Smooth muscle cell (in vitro differentiated cells): ENCODE data around the gene WDR18. TPM values are rescaled to one million over a fixed set of nuclear protein-coding genes. Genes with fewer than 3 reads are reported as not detected.
A peak's percentile ranks its signal among the peaks of the same experiment; 100 is the strongest.

Experiments
- DNase-seq: peaks from one replicate; lab custom pipeline; 2025; ENCODE audit not compliant: unreplicated experiment; lab: John Stamatoyannopoulos, UW
- H2AFZ ChIP-seq: fragments of 200-600 bp; sonication (generic); 2 replicates; pipeline ENCODE4 v1.6.0; 2016; ENCODE audit warnings: antibody characterized with exemption, low read depth, mild to moderate bottlenecking
- H3F3A ChIP-seq: fragments of 200-600 bp; sonication (generic); 2 replicates; pipeline ENCODE4 v1.6.0; 2017; ENCODE audit warnings: antibody characterized with exemption, low read depth
- H3K27ac ChIP-seq: fragments of 200-600 bp; sonication (generic); 2 replicates; pipeline ENCODE4 v1.5.1; 2016; ENCODE audit warnings: low read depth, mild to moderate bottlenecking
- H3K27me3 ChIP-seq: fragments of 200-600 bp; sonication (generic); 2 replicates; pipeline ENCODE4 v1.6.1; 2016; ENCODE audit warnings: low read depth, mild to moderate bottlenecking
- H3K36me3 ChIP-seq: fragments of 200-600 bp; sonication (generic); 2 replicates; pipeline ENCODE4 v1.5.1; 2016; ENCODE audit warnings: low read depth
- H3K4me1 ChIP-seq: fragments of 200-600 bp; sonication (generic); 2 replicates; pipeline ENCODE4 v1.5.1; 2016; ENCODE audit warnings: low read depth
- H3K4me2 ChIP-seq: fragments of 200-600 bp; sonication (generic); 2 replicates; pipeline ENCODE4 v1.6.0; 2016; ENCODE audit warnings: mild to moderate bottlenecking
- H3K4me3 ChIP-seq: fragments of 200-600 bp; sonication (generic); 2 replicates; pipeline ENCODE4 v1.5.1; 2016; ENCODE audit warnings: mild to moderate bottlenecking
- H3K79me2 ChIP-seq: fragments of 200-600 bp; sonication (generic); 2 replicates; pipeline ENCODE4 v1.6.0; 2016; ENCODE audit warnings: low read depth, mild to moderate bottlenecking
- H3K9ac ChIP-seq: fragments of 200-600 bp; sonication (generic); 2 replicates; pipeline ENCODE4 v1.6.0; 2016; ENCODE audit warnings: low read depth
- H3K9me3 ChIP-seq: fragments of 200-600 bp; sonication (generic); replicated peaks from 2 replicates; pipeline ENCODE4 v1.5.1; 2016; ENCODE audit warnings: low read depth
- H4K20me1 ChIP-seq: fragments of 200-600 bp; sonication (generic); 2 replicates; pipeline ENCODE4 v1.6.0; 2016; ENCODE audit warnings: low read depth
- WGBS: methylation state at CpG from one replicate; pipeline ENCODE4 v1.1.7; 2016; ENCODE audit warnings: low lambda C conversion rate; 5-methylcytosine and 5-hydroxymethylcytosine counted together
- polyA plus RNA-seq: library from polyadenylated mRNA; unstranded; fragments of >200 nt; fragmentation: Nextera tagmentation; extraction: Ambion mirVana; gene quantifications from 2 replicates; pipeline ENCODE4 v1.2.1, GENCODE V29; 2016
- total RNA-seq: library from RNA; depleted of rRNA; stranded (reverse); fragments of >200 nt; gene quantifications from 2 replicates; pipeline ENCODE4 v1.2.3, GENCODE V29; 2014
- TF ChIP-seq, protein P1 (sequence below): fragments of 200-600 bp; sonication (generic); IDR thresholded peaks from 2 replicates; pipeline ENCODE4 v1.5.1; 2017; ENCODE audit warnings: borderline replicate concordance, mild to moderate bottlenecking, antibody characterized with exemption; ENCODE audit not compliant: insufficient read depth, poor library complexity, severe bottlenecking

The WDR18 gene
- total and polyA plus RNA-seq, 2 experiments from 2014 or later, result 69.4 to 160 TPM

DNA sequence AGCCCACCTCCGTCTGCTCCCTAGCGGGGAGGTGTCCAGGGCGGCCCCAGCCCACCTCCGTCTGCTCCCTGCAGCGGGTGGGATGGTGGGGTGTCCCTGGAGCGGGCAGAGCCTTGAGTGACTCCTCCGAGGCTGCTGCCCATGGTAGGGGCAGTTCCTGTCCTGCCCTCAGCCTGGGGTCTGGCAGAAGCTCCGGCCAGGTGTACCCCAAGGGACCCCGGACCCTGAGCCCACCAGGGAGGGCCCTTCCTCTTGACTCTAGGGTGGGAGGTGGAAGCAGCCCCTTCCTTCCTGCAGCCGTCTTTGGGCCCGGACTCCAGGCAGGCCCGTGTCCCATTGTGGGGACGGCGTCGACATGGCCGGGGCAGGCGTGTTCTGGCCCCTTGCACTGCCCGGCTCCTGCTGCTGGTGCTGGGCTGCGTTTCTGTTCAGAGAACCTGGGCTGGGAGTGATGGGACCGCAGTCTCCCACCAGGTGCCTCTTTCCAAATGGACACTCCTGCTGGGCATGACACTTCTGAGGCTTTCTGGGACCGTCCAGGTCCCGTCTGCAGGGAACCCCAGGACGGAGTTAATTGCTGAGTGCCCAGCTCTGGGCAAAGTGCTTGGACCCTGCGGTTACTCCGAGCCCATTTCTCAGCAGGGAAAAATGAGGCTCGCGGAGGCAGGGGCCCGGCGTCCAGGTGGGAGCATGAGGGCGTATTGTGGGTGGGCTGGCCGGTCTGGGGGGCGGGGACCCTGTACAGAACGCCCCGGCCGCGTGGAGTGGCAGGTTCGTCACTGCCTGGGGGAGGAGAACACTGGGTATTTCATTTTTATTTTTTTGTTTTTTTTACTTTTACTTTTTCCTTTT, 38.5 kb upstream of the WDR18 start:
- Histone ChIP-seq H3K9ac (peak overlapping the region; percentile 74), H3K27ac (peak overlapping the region; percentile 88), H3F3A (peaks cover 3% of the 10 kb centered on the region), H3K4me1 (no peaks in the 10 kb centered on the region), H3K4me2 (no peak overlapping the region), H4K20me1 (peaks cover 95% of the 10 kb centered on the region), H3K36me3 (no peaks in the 10 kb centered on the region), H3K27me3 (no peaks in the 10 kb centered on the region), H3K79me2 (peaks cover 92% of the 10 kb centered on the region), H3K9me3 (no peaks in the 10 kb centered on the region), H3K4me3 (no peak overlapping the region), H2AFZ (no peak overlapping the region)
- no peak for DNase-seq
- WGBS, result 96% methylated on average over 37 of the region's 37 CpGs
- TF ChIP-seq, protein P1, sequence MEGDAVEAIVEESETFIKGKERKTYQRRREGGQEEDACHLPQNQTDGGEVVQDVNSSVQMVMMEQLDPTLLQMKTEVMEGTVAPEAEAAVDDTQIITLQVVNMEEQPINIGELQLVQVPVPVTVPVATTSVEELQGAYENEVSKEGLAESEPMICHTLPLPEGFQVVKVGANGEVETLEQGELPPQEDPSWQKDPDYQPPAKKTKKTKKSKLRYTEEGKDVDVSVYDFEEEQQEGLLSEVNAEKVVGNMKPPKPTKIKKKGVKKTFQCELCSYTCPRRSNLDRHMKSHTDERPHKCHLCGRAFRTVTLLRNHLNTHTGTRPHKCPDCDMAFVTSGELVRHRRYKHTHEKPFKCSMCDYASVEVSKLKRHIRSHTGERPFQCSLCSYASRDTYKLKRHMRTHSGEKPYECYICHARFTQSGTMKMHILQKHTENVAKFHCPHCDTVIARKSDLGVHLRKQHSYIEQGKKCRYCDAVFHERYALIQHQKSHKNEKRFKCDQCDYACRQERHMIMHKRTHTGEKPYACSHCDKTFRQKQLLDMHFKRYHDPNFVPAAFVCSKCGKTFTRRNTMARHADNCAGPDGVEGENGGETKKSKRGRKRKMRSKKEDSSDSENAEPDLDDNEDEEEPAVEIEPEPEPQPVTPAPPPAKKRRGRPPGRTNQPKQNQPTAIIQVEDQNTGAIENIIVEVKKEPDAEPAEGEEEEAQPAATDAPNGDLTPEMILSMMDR, result no peak

DNA sequence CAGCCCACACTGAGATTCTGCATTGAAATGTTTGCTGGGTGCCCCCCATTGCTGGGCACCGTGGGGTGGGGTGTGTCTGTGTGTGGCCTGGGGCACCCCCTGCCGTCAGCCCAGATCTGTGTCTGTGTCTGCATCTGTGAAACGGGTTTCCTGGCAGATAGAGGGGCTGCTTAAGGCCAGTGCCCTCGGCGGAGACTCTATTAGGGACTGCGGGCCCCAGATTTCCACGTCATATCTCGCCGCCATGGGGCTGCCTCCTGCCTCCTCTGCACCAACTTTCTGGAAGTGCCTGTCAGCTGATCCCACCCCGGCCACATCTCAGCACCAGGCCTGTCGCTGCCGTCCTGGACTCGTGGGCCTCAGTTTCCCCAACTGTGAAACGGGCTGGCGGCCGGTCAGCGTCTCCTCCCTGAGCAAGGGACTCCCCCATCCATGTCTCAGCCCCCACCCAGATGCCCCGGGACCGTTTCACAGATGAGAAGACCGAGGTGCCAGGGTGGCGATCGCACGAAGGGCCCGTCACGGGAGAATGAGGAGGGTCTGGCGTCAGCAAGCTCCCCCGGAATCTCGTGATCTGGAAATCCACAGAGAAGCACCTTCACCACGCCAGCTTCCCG, 36.9 kb upstream of the WDR18 start:
- H3K79me2 ChIP-seq, result peaks cover 76% of the 10 kb centered on the region
- H3K4me1 ChIP-seq, result no peaks in the 10 kb centered on the region
- no peak for DNase-seq
- no peak overlapping the region for H3K4me2 ChIP-seq
- peaks cover 91% of the 10 kb centered on the region for H4K20me1 ChIP-seq
- 96% methylated on average over 28 of the region's 30 CpGs for WGBS
- no peaks in the 10 kb centered on the region for H3K9me3 ChIP-seq
- TF ChIP-seq, protein P1, result no peak
- no peaks in the 10 kb centered on the region for H3K27me3 ChIP-seq
- H3K4me3 ChIP-seq, result no peak overlapping the region
- H2AFZ ChIP-seq, result no peak overlapping the region
- H3K9ac ChIP-seq, result no peak overlapping the region
- H3K27ac ChIP-seq, result peak overlapping the region; percentile 24
- peaks cover 15% of the 10 kb centered on the region for H3F3A ChIP-seq
- no peaks in the 10 kb centered on the region for H3K36me3 ChIP-seq

DNA sequence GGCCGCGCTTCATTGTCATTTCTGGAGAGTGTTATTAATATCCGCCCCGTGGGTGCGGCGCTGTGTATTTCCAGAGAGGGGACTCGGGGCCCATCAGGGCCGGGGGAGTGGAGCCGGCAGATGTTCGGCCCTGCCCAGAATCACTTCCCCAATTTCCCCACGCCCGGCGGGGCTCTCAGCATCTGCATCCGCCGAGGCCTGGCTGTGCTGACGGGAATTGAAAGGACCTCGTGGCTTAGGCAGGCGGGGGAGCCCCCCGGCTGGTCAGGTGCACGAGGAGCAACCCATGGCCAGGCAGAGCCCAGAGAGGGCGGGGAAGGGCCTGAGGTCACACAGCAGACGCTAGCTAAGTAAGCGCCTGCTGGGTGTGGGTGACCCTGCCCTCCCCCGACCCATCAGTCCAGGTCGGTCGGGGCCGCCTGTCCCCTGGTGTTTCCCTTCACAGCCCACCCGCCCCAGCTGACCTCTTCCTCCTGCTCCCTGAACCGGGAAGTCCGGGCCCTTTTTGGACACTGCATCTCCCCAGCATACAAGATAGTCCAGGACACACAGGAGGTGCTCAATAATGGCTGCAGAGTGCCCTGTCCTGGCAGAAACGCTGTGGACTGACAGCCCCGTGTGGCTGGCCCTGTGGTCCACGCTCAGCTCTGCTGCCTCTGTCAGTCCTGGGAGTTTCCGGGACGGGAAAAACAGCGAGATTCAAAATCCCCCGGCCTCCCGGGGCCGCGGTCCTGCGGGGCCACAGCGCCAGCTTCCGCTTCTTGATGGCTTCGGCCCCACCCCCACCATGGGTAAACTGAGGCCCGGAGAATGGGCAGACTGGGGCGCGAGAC, 36.2 kb upstream of the WDR18 start:
- 95% methylated on average over 43 of the region's 47 CpGs for WGBS
- H2AFZ ChIP-seq, result no peak overlapping the region
- H3K27ac ChIP-seq, result no peak overlapping the region
- no peaks in the 10 kb centered on the region for H3K36me3 ChIP-seq
- no peak for DNase-seq
- H3K4me3 ChIP-seq, result no peak overlapping the region
- H3F3A ChIP-seq, result peaks cover 22% of the 10 kb centered on the region
- TF ChIP-seq, protein P1, result no peak
- H3K27me3 ChIP-seq, result no peaks in the 10 kb centered on the region
- H3K4me1 ChIP-seq, result peaks cover 6% of the 10 kb centered on the region
- peaks cover 84% of the 10 kb centered on the region for H4K20me1 ChIP-seq
- H3K9me3 ChIP-seq, result no peaks in the 10 kb centered on the region
- H3K79me2 ChIP-seq, result peaks cover 75% of the 10 kb centered on the region
- H3K4me2 ChIP-seq, result no peak overlapping the region
- no peak overlapping the region for H3K9ac ChIP-seq
